Neural progenitor cell (in vitro differentiated cells): ENCODE measurements around the gene SAA2. TPM values are rescaled to one million over a fixed set of nuclear protein-coding genes. Genes with fewer than 3 reads are reported as not detected.
A peak's percentile ranks its signal among the peaks of the same experiment; 100 is the strongest.
"Not testable (repeated sequence)": the region's sequence is repeated elsewhere in the genome, so short reads cannot be mapped to it uniquely, and the experiment has no call there.

Experiments
- DNase-seq: peaks from one replicate; pipeline ENCODE4 v3.0.0-alpha.2; 2016; ENCODE audit warnings: low spot score
- H2AFZ ChIP-seq: fragments of 200-600 bp; sonication (generic); replicated peaks from 2 replicates; pipeline ENCODE4 v1.6.1; 2016; ENCODE audit warnings: antibody characterized with exemption
- H3F3A ChIP-seq: fragments of 200-600 bp; sonication (generic); 2 replicates; pipeline ENCODE4 v1.6.1; 2016; ENCODE audit warnings: antibody characterized with exemption, low read depth
- H3K27ac ChIP-seq: fragments of 200-600 bp; sonication (generic); 2 replicates; pipeline ENCODE4 v1.5.1; 2016; ENCODE audit warnings: mild to moderate bottlenecking
- H3K27me3 ChIP-seq: fragments of 200-600 bp; sonication (generic); 2 replicates; pipeline ENCODE4 v1.6.1; 2016; ENCODE audit warnings: mild to moderate bottlenecking, moderate library complexity
- H3K36me3 ChIP-seq: fragments of 200-600 bp; sonication (generic); 2 replicates; pipeline ENCODE4 v1.5.1; 2016
- H3K4me1 ChIP-seq: fragments of 200-600 bp; sonication (generic); 2 replicates; pipeline ENCODE4 v1.6.1; 2016; ENCODE audit warnings: mixed run types
- H3K4me2 ChIP-seq: fragments of 200-600 bp; sonication (generic); 2 replicates; pipeline ENCODE4 v1.6.1; 2016
- H3K4me3 ChIP-seq: fragments of 200-600 bp; sonication (generic); 2 replicates; pipeline ENCODE4 v1.5.1; 2016
- H3K79me2 ChIP-seq: fragments of 200-600 bp; sonication (generic); 2 replicates; pipeline ENCODE4 v1.6.1; 2016; ENCODE audit warnings: low read depth
- H3K9ac ChIP-seq: fragments of 200-600 bp; sonication (generic); 2 replicates; pipeline ENCODE4 v1.6.1; 2016
- H3K9me3 ChIP-seq: fragments of 200-600 bp; sonication (generic); 2 replicates; pipeline ENCODE4 v1.5.1; 2016; ENCODE audit warnings: low read depth
- H4K20me1 ChIP-seq: fragments of 200-600 bp; sonication (generic); 2 replicates; pipeline ENCODE4 v1.6.1; 2016; ENCODE audit warnings: low read depth
- H3K27ac Mint-ChIP-seq: 3 replicates; pipeline ENCODE4 v1.8.0; 2021; ENCODE audit warnings: mixed read lengths
- H3K27me3 Mint-ChIP-seq: 2 replicates; pipeline ENCODE4 v1.8.0; 2022; ENCODE audit warnings: low read depth, mild to moderate bottlenecking, inconsistent platforms, moderate library complexity, mixed read lengths; ENCODE audit not compliant: insufficient read depth
- H3K36me3 Mint-ChIP-seq: 3 replicates; pipeline ENCODE4 v1.8.0; 2021; ENCODE audit warnings: mixed read lengths
- H3K4me1 Mint-ChIP-seq: 3 replicates; pipeline ENCODE4 v1.8.0; 2021; ENCODE audit warnings: mixed read lengths
- H3K4me3 Mint-ChIP-seq: 3 replicates; pipeline ENCODE4 v1.8.0; 2021; ENCODE audit warnings: mild to moderate bottlenecking, moderate library complexity, mixed read lengths
- H3K9me3 Mint-ChIP-seq: 3 replicates; pipeline ENCODE4 v1.8.0; 2020; ENCODE audit warnings: mixed read lengths
- CTCF ChIP-seq: fragments of 200-600 bp; sonication (generic); IDR thresholded peaks from 2 replicates; pipeline ENCODE4 v1.5.1; 2017; ENCODE audit warnings: antibody characterized with exemption, mild to moderate bottlenecking
- EZH2 ChIP-seq: fragments of 200-600 bp; sonication (generic); IDR thresholded peaks from 2 replicates; pipeline ENCODE4 v1.6.1; 2017; ENCODE audit warnings: antibody characterized with exemption, mild to moderate bottlenecking, moderate library complexity
- EZH2phosphoT487 ChIP-seq: fragments of 200-600 bp; sonication (generic); IDR thresholded peaks from 2 replicates; pipeline ENCODE4 v1.6.1; 2017; ENCODE audit warnings: antibody characterized with exemption
- total RNA-seq: library from RNA; depleted of rRNA; stranded (reverse); fragments of >200 nt; gene quantifications from 2 replicates; pipeline ENCODE4 v1.2.3, GENCODE V29; 2015; ENCODE audit warnings: low replicate concordance

The SAA2 gene
- total RNA-seq, 1 donor from 2014 or later: not detected

DNA sequence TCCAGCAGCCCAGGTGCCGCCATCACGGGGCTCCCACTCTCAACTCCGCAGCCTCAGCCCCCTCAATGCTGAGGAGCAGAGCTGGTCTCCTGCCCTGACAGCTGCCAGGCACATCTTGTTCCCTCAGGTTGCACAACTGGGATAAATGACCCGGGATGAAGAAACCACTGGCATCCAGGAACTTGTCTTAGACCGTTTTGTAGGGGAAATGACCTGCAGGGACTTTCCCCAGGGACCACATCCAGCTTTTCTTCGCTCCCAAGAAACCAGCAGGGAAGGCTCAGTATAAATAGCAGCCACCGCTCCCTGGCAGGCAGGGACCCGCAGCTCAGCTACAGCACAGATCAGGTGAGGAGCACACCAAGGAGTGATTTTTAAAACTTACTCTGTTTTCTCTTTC lies 17.5 kb upstream of the SAA2 start, which contains the start of gene SAA1:
SAA1 (plus strand) TSS at position 316 of the 400 bp plus-strand sequence. CDS start 624 bp downstream, outside the sequence.
- Mint-ChIP-seq H3K4me1 (no peaks in the 10 kb centered on the region), H3K27ac (no peak within 1 kb of the TSS), H3K27me3 (no peaks in the 10 kb centered on the region), H3K9me3 (no peaks in the 10 kb centered on the region), H3K36me3 (no peaks in the 10 kb centered on the region), H3K4me3 (no peak within 1 kb of the TSS)
- H3K4me3 ChIP-seq: no peak within 1 kb of the TSS
- H3K36me3 ChIP-seq: no peaks in the 10 kb centered on the region
- H3K79me2 ChIP-seq: no peaks in the 10 kb centered on the region
- H2AFZ ChIP-seq: no peak within 1 kb of the TSS
- no peaks in the 10 kb centered on the region for H3F3A ChIP-seq
- H3K27me3 ChIP-seq: no peaks in the 10 kb centered on the region
- H3K9me3 ChIP-seq: no peaks in the 10 kb centered on the region
- H3K4me1 ChIP-seq: no peaks in the 10 kb centered on the region
- H3K9ac ChIP-seq: no peak within 1 kb of the TSS
- no peak for DNase-seq
- TF ChIP-seq EZH2: no peak
- no peak for TF ChIP-seq EZH2phosphoT487
- no peak for TF ChIP-seq CTCF
- no peak within 1 kb of the TSS for H3K4me2 ChIP-seq
- no peaks in the 10 kb centered on the region for H4K20me1 ChIP-seq
- no peak within 1 kb of the TSS for H3K27ac ChIP-seq

DNA sequence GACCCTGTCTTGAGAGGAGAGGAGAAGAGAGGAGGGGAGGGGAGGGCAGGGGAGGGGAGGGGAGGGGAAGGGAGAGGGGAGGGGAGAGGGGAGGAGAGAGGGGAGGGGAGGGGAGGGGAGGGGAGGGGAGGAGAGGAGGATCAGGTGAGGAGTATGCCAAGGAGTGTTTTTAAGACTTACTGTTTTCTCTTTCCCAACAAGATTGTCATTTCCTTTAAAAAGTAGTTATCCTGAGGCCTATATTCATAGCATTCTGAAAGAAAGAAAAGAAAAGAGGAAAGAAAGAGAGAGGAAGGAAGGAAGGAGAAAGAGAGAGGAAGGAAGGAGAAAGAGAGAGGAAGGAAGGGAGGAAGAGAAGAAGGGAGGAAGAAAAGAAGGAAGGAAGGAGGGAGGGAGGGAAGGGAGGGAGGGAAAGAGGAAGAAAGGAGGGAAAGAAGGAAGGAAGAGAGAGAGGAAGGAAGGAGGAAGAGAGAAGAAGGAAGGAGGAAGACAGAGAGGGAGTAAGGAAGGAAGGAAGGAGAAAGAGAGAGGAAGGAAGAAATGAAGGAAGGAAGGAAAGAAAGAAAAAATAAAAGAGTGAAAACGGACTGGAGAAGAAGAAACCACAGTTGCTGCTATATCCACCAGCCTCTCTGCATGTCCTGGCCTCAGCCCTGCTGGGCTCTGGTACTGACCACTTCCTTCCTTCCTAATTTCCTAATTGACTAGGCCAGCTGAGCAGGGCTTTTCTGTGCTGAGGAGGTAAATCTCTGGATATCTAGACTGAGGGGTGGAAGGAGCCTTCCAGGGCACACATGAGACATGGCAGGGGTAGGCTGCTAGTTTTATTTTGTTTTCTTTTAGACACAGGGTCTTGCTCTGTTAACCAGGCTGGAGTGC lies 16.4 kb upstream of the SAA2 start:
- Histone ChIP-seq H3F3A (no peaks in the 10 kb centered on the region), H4K20me1 (no peaks in the 10 kb centered on the region), H3K27me3 (no peaks in the 10 kb centered on the region), H3K9ac (no peak overlapping the region), H3K27ac (no peak overlapping the region), H3K4me3 (no peak overlapping the region), H3K36me3 (no peaks in the 10 kb centered on the region), H3K4me1 (no peaks in the 10 kb centered on the region), H3K4me2 (no peak overlapping the region), H3K79me2 (no peaks in the 10 kb centered on the region), H2AFZ (no peak overlapping the region), H3K9me3 (no peaks in the 10 kb centered on the region)
- DNase-seq: no peak
- H3K27me3 Mint-ChIP-seq: no peaks in the 10 kb centered on the region
- no peaks in the 10 kb centered on the region for H3K9me3 Mint-ChIP-seq
- no peak overlapping the region for H3K27ac Mint-ChIP-seq
- H3K4me3 Mint-ChIP-seq: no peak overlapping the region
- no peak for TF ChIP-seq EZH2phosphoT487
- TF ChIP-seq CTCF: no peak
- TF ChIP-seq EZH2: no peak
- no peaks in the 10 kb centered on the region for H3K36me3 Mint-ChIP-seq
- H3K4me1 Mint-ChIP-seq: no peaks in the 10 kb centered on the region

- no peaks in the 10 kb centered on the region for H3K4me1 Mint-ChIP-seq
- H3F3A ChIP-seq: no peaks in the 10 kb centered on the region
- H3K27me3 Mint-ChIP-seq: no peaks in the 10 kb centered on the region
- no peaks in the 10 kb centered on the region for H3K4me1 ChIP-seq
- H3K36me3 Mint-ChIP-seq: no peaks in the 10 kb centered on the region
- no peak overlapping the region for H3K4me2 ChIP-seq
- TF ChIP-seq EZH2: no peak
- no peak for TF ChIP-seq EZH2phosphoT487
- H3K27me3 ChIP-seq: no peaks in the 10 kb centered on the region
- no peaks in the 10 kb centered on the region for H4K20me1 ChIP-seq
- H3K9me3 ChIP-seq: no peaks in the 10 kb centered on the region
- no peak overlapping the region for H3K4me3 Mint-ChIP-seq
- no peak overlapping the region for H3K9ac ChIP-seq
- no peak overlapping the region for H2AFZ ChIP-seq
- no peak overlapping the region for H3K4me3 ChIP-seq
- no peak overlapping the region for H3K27ac ChIP-seq
- no peaks in the 10 kb centered on the region for H3K36me3 ChIP-seq
- DNase-seq: no peak
- no peaks in the 10 kb centered on the region for H3K9me3 Mint-ChIP-seq
- no peaks in the 10 kb centered on the region for H3K79me2 ChIP-seq
- no peak overlapping the region for H3K27ac Mint-ChIP-seq
Measured at GRCh38 chr11:18264035-18264434, 15.6 kb upstream of the SAA2 start.

DNA sequence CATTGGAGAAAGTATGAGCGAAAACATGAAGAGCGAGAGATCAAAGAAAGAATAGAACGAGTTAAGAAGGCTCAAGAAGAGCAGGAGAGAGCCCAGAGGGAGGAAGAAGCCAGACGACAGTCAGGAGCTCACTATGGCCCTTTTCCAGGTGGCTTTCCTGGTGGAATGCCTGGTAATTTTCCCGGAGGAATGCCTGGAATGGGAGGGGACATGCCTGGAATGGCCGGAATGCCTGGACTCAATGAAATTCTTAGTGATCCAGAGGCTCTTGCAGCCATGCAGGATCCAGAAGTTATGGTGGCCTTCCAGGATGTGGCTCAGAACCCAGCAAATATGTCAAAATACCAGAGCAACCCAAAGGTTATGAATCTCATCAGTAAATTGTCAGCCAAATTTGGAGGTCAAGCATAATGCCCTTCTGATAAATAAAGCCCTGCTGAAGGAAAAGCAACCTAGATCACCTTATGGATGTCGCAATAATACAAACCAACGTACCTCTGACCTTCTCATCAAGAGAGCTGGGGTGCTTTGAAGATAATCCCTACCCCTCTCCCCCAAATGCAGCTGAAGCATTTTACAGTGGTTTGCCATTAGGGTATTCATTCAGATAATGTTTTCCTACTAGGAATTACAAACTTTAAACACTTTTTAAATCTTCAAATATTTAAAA lies 14.3 kb upstream of the SAA2 start:
- H3F3A ChIP-seq, H3K4me1 ChIP-seq, H3K9me3 ChIP-seq, H3K27ac ChIP-seq, H3K9me3 Mint-ChIP-seq, H3K4me2 ChIP-seq, H3K36me3 ChIP-seq, H3K27me3 Mint-ChIP-seq, H3K4me3 ChIP-seq, H3K4me1 Mint-ChIP-seq, H3K4me3 Mint-ChIP-seq, H4K20me1 ChIP-seq, H3K27me3 ChIP-seq, H3K9ac ChIP-seq, H3K27ac Mint-ChIP-seq, H3K36me3 Mint-ChIP-seq, H3K79me2 ChIP-seq, H2AFZ ChIP-seq: not testable (repeated sequence)
- DNase-seq: peak; percentile 6
